Measurements from ENCODE around the gene ESX1. TPM values are rescaled to one million over a fixed set of nuclear protein-coding genes. Genes with fewer than 3 reads are reported as not detected.
"Not testable (repeated sequence)": the region's sequence is repeated elsewhere in the genome, so short reads cannot be mapped to it uniquely, and the experiment has no call there.

ESX1 gene
- total RNA-seq, 1 experiment from 2014 or later: 2.8 TPM

GRCh38 chrX:104250470-104250869 is 4.3 kb downstream of the ESX1 start:
- in situ Hi-C loops (cut with HindIII; ENCODE audit: low pct_unique_long_range_greater_than_20kb, low sequenced_read_pairs) (no loop called here), intact Hi-C loops (cut with micrococcal nuclease; ENCODE audit: unreplicated experiment) (no loop called here)
- POLR2A ChIA-PET: no interaction called here
- BruUV-seq (replicated peaks): no TSS peak
- CTCF ChIA-PET: no interaction called here
- no peaks in the 10 kb centered on the region for H3K9me3 ChIP-seq (ENCODE audit: control insufficient read depth, insufficient read depth, low read depth, low read length)
- H3K36me3 ChIP-seq (ENCODE audit: control insufficient read depth, insufficient read depth, low read length): no peaks in the 10 kb centered on the region
- H3K27ac ChIP-seq (ENCODE audit: low read length): no peak overlapping the region
- peaks cover 3% of the 10 kb centered on the region for H3K4me1 ChIP-seq (ENCODE audit: control insufficient read depth, insufficient read depth, low read length)
- peaks cover 23% of the 10 kb centered on the region for H3K27me3 ChIP-seq (ENCODE audit: control insufficient read depth, insufficient read depth, low read length)
- ATAC-seq (no peak), DNase-seq (ENCODE audit: low read depth, low spot score) (no peak)
- TF ChIP-seq CTCF (IDR thresholded peaks at IDR 0.05) (no peak), REST (IDR thresholded peaks at IDR 0.05; ENCODE audit: insufficient read depth in 1 of 2, low read depth in 2 of 2, low read length in 1 of 2) (no peak), POLR2AphosphoS5 (IDR thresholded peaks at IDR 0.05; ENCODE audit: low read depth, low read length) (no peak), TCF7L2 (IDR thresholded peaks at IDR 0.05; ENCODE audit: low read depth, low read length) (no peak)
- no peak overlapping the region for H3K4me3 ChIP-seq (ENCODE audit: low read depth in 2 of 2, low read length in 2 of 2)

- H3K9me3 ChIP-seq (ENCODE audit: control insufficient read depth, insufficient read depth, low read depth, low read length); H3K4me3 ChIP-seq (ENCODE audit: low read depth in 2 of 2, low read length in 2 of 2); DNase-seq (ENCODE audit: low read depth, low spot score); BruUV-seq (replicated peaks); CTCF ChIA-PET; H3K27ac ChIP-seq (ENCODE audit: low read length); POLR2A ChIA-PET; H3K36me3 ChIP-seq (ENCODE audit: control insufficient read depth, insufficient read depth, low read length); intact Hi-C loops (cut with micrococcal nuclease; ENCODE audit: unreplicated experiment); H3K27me3 ChIP-seq (ENCODE audit: control insufficient read depth, insufficient read depth, low read length); ATAC-seq; H3K4me1 ChIP-seq (ENCODE audit: control insufficient read depth, insufficient read depth, low read length); in situ Hi-C loops (cut with HindIII; ENCODE audit: low pct_unique_long_range_greater_than_20kb, low sequenced_read_pairs): not testable (repeated sequence)
Measured at GRCh38 chrX:104230060-104230459, 24.7 kb downstream of the ESX1 start.

GRCh38 chrX:104211187-104211586 is 43.5 kb downstream of the ESX1 start:
- no TSS peak for BruUV-seq (replicated peaks)
- intact Hi-C loops (cut with micrococcal nuclease; ENCODE audit: unreplicated experiment) (no loop called here), in situ Hi-C loops (cut with HindIII; ENCODE audit: low pct_unique_long_range_greater_than_20kb, low sequenced_read_pairs) (no loop called here)
- H3K9me3 ChIP-seq (ENCODE audit: control insufficient read depth, insufficient read depth, low read depth, low read length): no peaks in the 10 kb centered on the region
- TF ChIP-seq POLR2AphosphoS5 (IDR thresholded peaks at IDR 0.05; ENCODE audit: low read depth, low read length): no peak
- TF ChIP-seq REST (IDR thresholded peaks at IDR 0.05; ENCODE audit: insufficient read depth in 1 of 2, low read depth in 2 of 2, low read length in 1 of 2): no peak
- TF ChIP-seq SIN3A (IDR thresholded peaks at IDR 0.05; ENCODE audit: borderline replicate concordance, insufficient read depth, low read depth, low read length): no peak
- no peak for TF ChIP-seq TCF7L2 (IDR thresholded peaks at IDR 0.05; ENCODE audit: low read depth, low read length)
- no peak for TF ChIP-seq CTCF (IDR thresholded peaks at IDR 0.05)
- CTCF ChIA-PET: no interaction called here
- no peak overlapping the region for H3K4me3 ChIP-seq (ENCODE audit: low read depth in 2 of 2, low read length in 2 of 2)
- no peak overlapping the region for H3K27ac ChIP-seq (ENCODE audit: low read length)
- no peak for DNase-seq (ENCODE audit: low read depth, low spot score)
- H3K27me3 ChIP-seq (ENCODE audit: control insufficient read depth, insufficient read depth, low read length): no peaks in the 10 kb centered on the region
- no peaks in the 10 kb centered on the region for H3K4me1 ChIP-seq (ENCODE audit: control insufficient read depth, insufficient read depth, low read length)
- POLR2A ChIA-PET: no interaction called here
- no peaks in the 10 kb centered on the region for H3K36me3 ChIP-seq (ENCODE audit: control insufficient read depth, insufficient read depth, low read length)
- ATAC-seq: no peak

Measured in Panc1 (cell line).